GM19328 (cell line): Measurements from ENCODE around the gene PTHLH.
A peak's percentile ranks its signal among the peaks of the same experiment; 100 is the strongest.

Experiments
- ATAC-seq: cut with Tn5 transposase; IDR thresholded peaks from one replicate; pipeline ENCODE4 v1.9.1; 2021; ENCODE audit warnings: mild to moderate bottlenecking, moderate library complexity; ENCODE audit not compliant: unreplicated experiment

PTHLH gene

GRCh38 chr12:27975222-27976136 lies 2.9 kb upstream of the PTHLH start:
- no peak for ATAC-seq

GRCh38 chr12:27974735-27975221 lies 2.2 kb upstream of the PTHLH start:
- no peak for ATAC-seq

- ATAC-seq, result no peak
Observed at GRCh38 chr12:27973487-27973890, 956 bp upstream of the PTHLH start.

- ATAC-seq, result no peak
Observed at GRCh38 chr12:27971606-27972005, 927 bp downstream of the PTHLH start.

GRCh38 chr12:27971121-27971489 lies 1.4 kb downstream of the PTHLH start:
- no peak for ATAC-seq

- peak; percentile 29 for ATAC-seq
Observed at GRCh38 chr12:27970401-27971120, 2.0 kb downstream of the PTHLH start.

GRCh38 chr12:27969624-27970400 lies 2.7 kb downstream of the PTHLH start:
- peak; percentile 81 for ATAC-seq

GRCh38 chr12:27968972-27969623 lies 3.4 kb downstream of the PTHLH start:
- ATAC-seq, result no peak

- ATAC-seq, result no peak
Observed at GRCh38 chr12:27967551-27968054, 4.9 kb downstream of the PTHLH start.

GRCh38 chr12:27966870-27967269 lies 5.7 kb downstream of the PTHLH start:
- no peak for ATAC-seq

GRCh38 chr12:27965966-27966365 lies 6.6 kb downstream of the PTHLH start:
- no peak for ATAC-seq

- ATAC-seq, result no peak
Observed at GRCh38 chr12:27965411-27965810, 7.1 kb downstream of the PTHLH start.

GRCh38 chr12:27964123-27964522 lies 8.4 kb downstream of the PTHLH start:
- no peak for ATAC-seq

- ATAC-seq, result no peak
Observed at GRCh38 chr12:27960821-27961220, 11.7 kb downstream of the PTHLH start.

GRCh38 chr12:27958675-27959074 lies 13.9 kb downstream of the PTHLH start:
- no peak for ATAC-seq

- ATAC-seq, result no peak
Observed at GRCh38 chr12:27957366-27957765, 15.2 kb downstream of the PTHLH start.

- no peak for ATAC-seq
Observed at GRCh38 chr12:27953817-27954216, 18.7 kb downstream of the PTHLH start.

- ATAC-seq, result no peak
Observed at GRCh38 chr12:27953348-27953747, 19.2 kb downstream of the PTHLH start.

GRCh38 chr12:27952510-27952909 lies 20.0 kb downstream of the PTHLH start:
- ATAC-seq, result no peak

GRCh38 chr12:27951898-27952297 lies 20.6 kb downstream of the PTHLH start:
- ATAC-seq, result no peak
